HepG2 (cell line): ENCODE results near the gene TAF12. TPM values are rescaled to one million over a fixed set of nuclear protein-coding genes. Genes with fewer than 3 reads are reported as not detected.

Experiments
- ATF2 ChIP-seq: sonication (generic); formaldehyde crosslinking; IDR thresholded peaks from 2 replicates; pipeline ENCODE4 v1.4.0; 2020; ENCODE audit warnings: missing genetic modification reagents
- BATF2 ChIP-seq: sonication (generic); formaldehyde crosslinking; IDR thresholded peaks from 2 replicates; pipeline ENCODE4 v1.8.0; 2022; ENCODE audit warnings: mild to moderate bottlenecking, missing genetic modification reagents, moderate library complexity
- DDIT3 ChIP-seq: sonication (generic); formaldehyde crosslinking; IDR thresholded peaks from 2 replicates; pipeline ENCODE4 v1.4.0; 2020; ENCODE audit warnings: mild to moderate bottlenecking, missing genetic modification reagents
- DR1 ChIP-seq: sonication (generic); formaldehyde crosslinking; IDR thresholded peaks from 2 replicates; pipeline ENCODE4 v1.8.0; 2021; ENCODE audit warnings: mild to moderate bottlenecking, missing genetic modification reagents, inconsistent platforms
- ESRRA ChIP-seq: sonication (generic); formaldehyde crosslinking; IDR thresholded peaks from 2 replicates; pipeline ENCODE4 v1.5.1; 2020; ENCODE audit warnings: mild to moderate bottlenecking, low read depth, missing genetic modification reagents
- GATAD1 ChIP-seq: IDR thresholded peaks from 2 replicates; pipeline ENCODE4 v1.6.1; 2016; ENCODE audit warnings: missing genetic modification reagents, missing compliant biosample characterization
- MED13 ChIP-seq: sonication (generic); formaldehyde crosslinking; IDR thresholded peaks from 2 replicates; pipeline ENCODE4 v1.5.0; 2020; ENCODE audit warnings: missing genetic modification reagents
- MZF1 ChIP-seq: sonication (generic); formaldehyde crosslinking; IDR thresholded peaks from 2 replicates; pipeline ENCODE4 v1.8.1; 2023; ENCODE audit warnings: mild to moderate bottlenecking, missing genetic modification reagents, borderline replicate concordance
- NR2F1 ChIP-seq, 2 experiments: fragments of 450-650 bp in 1 of 2; formaldehyde crosslinking in 1 of 2; IDR thresholded peaks; 2 replicates each; pipeline versions ENCODE4 v1.5.0 to v1.6.1; 2016 to 2020; ENCODE audit warnings: mild to moderate bottlenecking in 1 of 2, missing compliant biosample characterization in 1 of 2, missing genetic modification reagents in 1 of 2, moderate library complexity in 1 of 2
- PLRG1 ChIP-seq: fragments of 450-650 bp; conservative IDR thresholded peaks from 2 replicates; pipeline ENCODE4 v1.6.1; 2016
- PRDM15 ChIP-seq: sonication (generic); formaldehyde crosslinking; IDR thresholded peaks from 2 replicates; pipeline ENCODE4 v1.4.0; 2020; ENCODE audit warnings: missing genetic modification reagents
- RARA ChIP-seq: IDR thresholded peaks from 2 replicates; pipeline ENCODE4 v1.6.1; 2016; ENCODE audit warnings: missing genetic modification reagents, missing compliant biosample characterization
- RFXANK ChIP-seq: IDR thresholded peaks from 2 replicates; pipeline ENCODE4 v1.6.1; 2016
- SNAPC5 ChIP-seq: sonication (generic); formaldehyde crosslinking; IDR thresholded peaks from 2 replicates; pipeline ENCODE4 v1.8.1; 2023; ENCODE audit warnings: mild to moderate bottlenecking, missing genetic modification reagents, borderline replicate concordance
- TEAD2 ChIP-seq: sonication (generic); formaldehyde crosslinking; IDR thresholded peaks from 2 replicates; pipeline ENCODE4 v1.9.0; 2021; ENCODE audit warnings: missing genetic modification reagents
- TIGD3 ChIP-seq: sonication (generic); formaldehyde crosslinking; IDR thresholded peaks from 2 replicates; pipeline ENCODE4 v1.5.1; 2020; ENCODE audit warnings: mild to moderate bottlenecking, missing genetic modification reagents, borderline replicate concordance
- ZNF34 ChIP-seq: sonication (generic); formaldehyde crosslinking; IDR thresholded peaks from 2 replicates; pipeline ENCODE4 v1.4.0; 2020; ENCODE audit warnings: mild to moderate bottlenecking, missing genetic modification reagents, borderline replicate concordance
- ZNF503 ChIP-seq: sonication (generic); formaldehyde crosslinking; IDR thresholded peaks from 2 replicates; pipeline ENCODE4 v1.4.0; 2020; ENCODE audit warnings: missing genetic modification reagents
- ZNF839 ChIP-seq: sonication (generic); formaldehyde crosslinking; IDR thresholded peaks from 2 replicates; pipeline ENCODE4 v1.4.0; 2020; ENCODE audit warnings: missing genetic modification reagents, mild to moderate bottlenecking, borderline replicate concordance
- polyA plus RNA-seq, 8 experiments: library from polyadenylated mRNA; depleted of rRNA in 3 of 8; stranded (reverse) in 7 of 8; unstranded in 1 of 8; fragments of >200 nt; fragmentation: Illumina TruSeq in 4 of 8; extraction: Trizol in 4 of 8; gene quantifications; 2 replicates each; pipeline versions ENCODE4 v1.2.1 to v1.2.3, GENCODE V29; 2011 to 2016; ENCODE audit warnings: low read depth in 4 of 8, missing spikeins in 1 of 8, mixed read lengths in 1 of 8; ENCODE audit not compliant: insufficient read depth in 1 of 8
- total RNA-seq, 5 experiments: library from RNA; depleted of rRNA; stranded (reverse); fragments of >200 nt; fragmentation: Illumina TruSeq; extraction: Trizol; gene quantifications; 2 replicates each; pipeline ENCODE4 v1.2.3, GENCODE V29; 2016; ENCODE audit warnings: low read depth in 1 of 5

Gene TAF12
- total and polyA plus RNA-seq, 2 of the 13 experiments (the other 11 are each of a cell fraction or from before 2014, with no cell fraction given): 16.3 to 17.1 TPM

- TF ChIP-seq ZNF503 (peak; percentile 79; the same call in 1 of the 2 replicates), ZNF839 (CRISPR knock-in tag) (no peak), ATF2 (CRISPR knock-in tag) (peak; percentile 91), BATF2 (CRISPR knock-in tag) (no peak; the same call in 1 of the 2 replicates), TIGD3 (no peak), MZF1 (CRISPR knock-in tag) (no peak), ZNF34 (CRISPR knock-in tag) (peak; percentile 76; the same call in 1 of the 2 replicates), PRDM15 (CRISPR knock-in tag) (peak; percentile 67; the same call in 1 of the 2 replicates), GATAD1 (CRISPR knock-in tag) (peak; percentile 84), PLRG1 (no peak), DDIT3 (CRISPR knock-in tag) (no peak; the same call in 1 of the 2 replicates), SNAPC5 (CRISPR knock-in tag) (peak; percentile 100), MED13 (CRISPR knock-in tag) (peak; percentile 55; the same call in 1 of the 2 replicates), TEAD2 (CRISPR knock-in tag) (no peak), DR1 (CRISPR knock-in tag) (peak; percentile 92), ESRRA (CRISPR knock-in tag) (peak; percentile 27; the same call in 1 of the 2 replicates), RARA (CRISPR knock-in tag) (peak; percentile 66), NR2F1 (CRISPR knock-in tag; IDR thresholded peaks at IDR 0.05) (peak in 1 of 2 experiments; percentile 57; a peak in 2 of 4 replicates), RFXANK (CRISPR knock-in tag) (peak; percentile 92)
Measured at GRCh38 chr1:28648474-28649198, 5.8 kb upstream of the TAF12 start, which contains the start of gene RNU11 (continued).
